HG03196 (cell line): ENCODE results near the gene ENTPD6.
"Not testable (repeated sequence)": the region's sequence is repeated elsewhere in the genome, so short reads cannot be mapped to it uniquely, and the experiment has no call there.

Experiments used
- ATAC-seq: cut with Tn5 transposase; IDR thresholded peaks from one replicate; pipeline ENCODE4 v1.9.1; 2021; ENCODE audit not compliant: unreplicated experiment

ENTPD6 gene

DNA sequence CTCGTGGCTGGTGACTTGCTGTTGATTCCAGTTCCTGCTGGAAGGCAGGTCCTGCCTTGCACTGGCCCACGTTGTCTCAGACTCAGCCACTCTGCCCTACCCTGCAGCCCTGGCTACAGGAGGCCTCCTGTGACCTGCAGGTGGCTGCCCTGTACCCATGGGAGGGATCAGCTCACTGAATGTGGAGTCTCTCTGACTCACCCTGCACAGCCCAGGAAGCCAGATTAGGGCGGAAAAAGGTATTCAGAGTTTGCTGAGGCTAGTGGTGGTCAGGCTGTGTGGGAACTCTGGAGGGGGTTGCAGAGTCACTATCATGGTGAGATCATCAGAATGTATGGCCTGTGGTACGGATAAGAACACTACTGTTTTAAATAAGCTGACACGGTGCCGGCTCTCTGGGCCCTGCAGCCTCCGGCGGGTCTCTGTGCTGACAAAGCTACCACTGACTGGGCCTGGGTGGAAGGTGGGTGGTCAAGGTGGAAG, 27.7 kb downstream of the ENTPD6 start:
- no peak for ATAC-seq

DNA sequence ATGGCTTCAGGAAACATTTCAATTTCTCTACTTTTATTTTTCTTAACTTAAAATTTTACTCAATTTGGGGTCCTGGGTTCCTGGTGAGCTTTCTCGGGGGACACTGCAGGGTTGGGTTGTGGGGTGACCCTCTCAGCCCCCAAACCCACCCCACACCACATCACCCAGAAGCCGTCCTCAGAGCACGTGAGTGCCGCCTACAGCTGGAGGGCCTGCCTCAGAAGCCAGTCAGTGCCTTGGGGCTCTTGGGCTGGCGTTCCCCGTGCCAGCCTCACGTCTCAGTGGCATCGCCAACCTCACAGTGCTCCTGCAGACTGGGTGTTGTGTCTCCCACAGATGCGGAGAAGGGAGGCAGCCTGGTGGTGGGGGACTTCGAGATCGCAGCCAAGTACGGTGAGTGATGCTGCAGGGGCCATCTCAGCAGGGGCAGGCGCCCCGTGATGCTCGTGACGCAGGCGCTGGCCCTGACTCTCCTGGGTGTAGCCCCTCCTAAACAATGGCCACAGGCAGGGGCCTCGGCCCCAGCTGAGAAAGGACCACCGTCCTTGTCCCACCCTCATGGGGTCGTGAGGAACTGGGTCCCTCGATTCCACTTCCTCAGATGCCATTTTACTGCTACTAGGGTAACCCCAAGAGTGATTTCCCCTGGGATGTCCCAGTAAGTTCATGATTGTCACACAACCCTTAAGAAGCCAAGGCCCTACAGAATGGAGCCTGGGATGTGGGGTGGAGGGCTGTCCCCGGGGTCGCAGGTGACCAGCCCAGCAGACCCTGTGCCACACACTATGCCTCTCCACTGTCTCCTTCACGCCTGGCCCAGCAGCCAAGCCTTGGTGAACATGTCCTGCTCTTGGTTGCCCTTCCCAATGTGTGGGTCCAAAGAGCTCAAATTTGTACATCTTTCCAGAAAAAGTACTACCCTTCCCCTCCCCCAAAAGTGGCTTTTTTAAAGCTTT, 28.5 kb downstream of the ENTPD6 start:
- no peak for ATAC-seq

DNA sequence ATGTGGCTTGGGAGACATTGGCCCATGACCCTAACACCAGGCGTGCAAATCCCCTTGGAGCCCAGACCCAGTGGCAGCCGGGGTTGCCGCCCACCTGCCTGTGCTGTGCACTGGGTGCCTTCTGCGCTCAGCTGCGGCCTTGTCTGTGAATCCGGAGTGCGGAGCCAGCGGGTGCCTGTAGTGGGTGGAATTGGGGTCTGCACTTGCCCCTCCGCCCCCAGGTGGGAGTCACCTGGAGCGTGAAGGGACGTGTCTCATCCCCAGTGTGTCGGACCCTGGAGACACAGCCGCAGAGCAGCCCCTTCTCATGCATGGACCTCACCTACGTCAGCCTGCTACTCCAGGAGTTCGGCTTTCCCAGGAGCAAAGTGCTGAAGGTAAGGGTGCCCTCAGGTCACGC, 29.4 kb downstream of the ENTPD6 start:
- no peak for ATAC-seq

DNA sequence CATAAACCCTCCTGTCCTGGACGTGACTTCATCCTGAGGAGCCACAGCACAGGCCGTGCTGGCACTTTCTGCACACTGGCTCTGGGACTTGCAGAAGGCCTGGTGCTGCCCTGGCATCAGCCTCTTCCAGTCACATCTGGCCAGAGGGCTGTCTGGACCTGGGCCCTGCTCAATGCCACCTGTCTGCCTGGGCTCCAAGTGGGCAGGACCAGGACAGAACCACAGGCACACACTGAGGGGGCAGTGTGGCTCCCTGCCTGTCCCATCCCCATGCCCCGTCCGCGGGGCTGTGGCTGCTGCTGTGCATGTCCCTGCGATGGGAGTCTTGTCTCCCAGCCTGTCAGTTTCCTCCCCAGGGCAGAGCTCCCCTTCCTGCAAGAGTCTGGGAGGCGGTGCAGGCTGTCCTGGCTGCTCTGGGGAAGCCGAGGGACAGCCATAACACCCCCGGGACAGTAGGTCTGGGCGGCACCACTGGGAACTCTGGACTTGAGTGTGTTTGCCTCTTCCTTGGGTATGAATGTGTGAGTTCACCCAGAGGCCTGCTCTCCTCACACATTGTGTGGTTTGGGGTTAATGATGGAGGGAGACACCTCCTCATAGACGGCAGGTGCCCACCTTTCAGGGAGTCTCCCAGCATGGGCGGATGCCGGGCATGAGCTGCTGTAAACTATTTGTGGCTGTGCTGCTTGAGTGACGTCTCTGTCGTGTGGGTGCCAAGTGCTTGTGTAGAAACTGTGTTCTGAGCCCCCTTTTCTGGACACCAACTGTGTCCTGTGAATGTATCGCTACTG, 30.3 kb downstream of the ENTPD6 start:
- ATAC-seq: no peak

DNA sequence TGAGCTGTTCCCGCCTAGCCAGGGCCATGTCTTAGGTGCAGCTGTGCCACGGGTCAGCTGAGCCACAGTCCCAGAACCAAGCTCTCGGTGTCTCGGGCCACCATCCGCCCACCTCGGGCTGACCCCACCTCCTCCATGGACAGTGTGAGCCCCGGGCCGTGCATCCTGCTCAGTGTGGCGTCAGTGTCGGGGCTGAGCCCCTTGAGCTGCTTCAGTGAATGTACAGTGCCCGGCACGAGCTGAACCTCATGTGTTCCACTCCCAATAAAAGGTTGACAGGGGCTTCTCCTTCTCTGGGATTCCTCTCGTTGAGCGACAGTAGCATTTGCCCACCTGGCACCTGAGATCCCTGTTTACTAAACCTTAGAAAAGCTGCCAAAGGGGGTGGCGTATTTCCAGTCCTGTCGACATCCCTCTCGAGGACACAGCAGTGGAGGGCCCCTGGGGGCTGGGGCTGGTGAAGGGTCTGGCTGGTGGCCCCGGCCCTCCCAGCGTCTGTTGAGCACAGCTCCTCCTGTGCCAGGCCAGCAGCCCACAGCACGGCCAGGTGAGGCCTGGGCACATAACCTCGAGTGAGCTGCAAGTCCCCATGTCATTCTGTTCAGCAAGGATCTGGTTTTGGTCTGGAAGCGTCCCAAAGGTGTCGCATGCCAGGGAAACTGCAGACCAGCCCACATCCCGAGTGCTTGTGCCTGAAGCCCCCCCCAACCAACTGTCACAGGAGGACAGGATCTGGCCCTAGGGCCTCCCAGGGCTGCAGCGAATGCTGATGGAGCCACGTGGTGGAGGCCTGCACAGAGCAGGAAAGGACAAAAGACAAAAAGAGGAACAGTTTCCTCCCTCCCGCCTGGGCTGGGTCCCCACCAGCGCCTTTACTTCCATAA, 31.2 kb downstream of the ENTPD6 start:
- no peak for ATAC-seq

DNA sequence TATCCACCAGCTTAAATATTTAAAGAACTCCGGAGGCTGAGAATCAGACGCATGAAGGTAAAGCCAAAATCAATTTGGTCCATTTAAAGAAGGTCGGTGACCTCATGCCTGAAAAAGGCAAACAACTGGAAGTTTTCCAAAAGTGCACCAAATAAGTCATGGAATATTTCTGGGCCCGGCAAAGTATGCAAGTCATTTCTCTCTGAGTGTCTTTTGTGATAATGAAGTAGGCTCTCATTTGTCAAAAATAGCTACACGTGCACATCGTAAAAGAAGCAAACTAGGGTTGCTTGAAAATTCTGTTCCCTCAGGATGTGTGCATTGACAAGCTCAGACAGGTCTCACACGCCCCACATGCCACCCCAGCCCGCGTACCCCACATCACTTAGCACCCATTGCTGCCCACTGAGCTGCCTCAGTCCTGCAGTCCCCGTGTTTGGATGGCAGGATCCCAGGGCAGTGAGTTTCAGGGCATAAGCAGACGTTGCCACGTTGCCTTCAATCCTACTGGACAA, 31.9 kb downstream of the ENTPD6 start:
- ATAC-seq: no peak

DNA sequence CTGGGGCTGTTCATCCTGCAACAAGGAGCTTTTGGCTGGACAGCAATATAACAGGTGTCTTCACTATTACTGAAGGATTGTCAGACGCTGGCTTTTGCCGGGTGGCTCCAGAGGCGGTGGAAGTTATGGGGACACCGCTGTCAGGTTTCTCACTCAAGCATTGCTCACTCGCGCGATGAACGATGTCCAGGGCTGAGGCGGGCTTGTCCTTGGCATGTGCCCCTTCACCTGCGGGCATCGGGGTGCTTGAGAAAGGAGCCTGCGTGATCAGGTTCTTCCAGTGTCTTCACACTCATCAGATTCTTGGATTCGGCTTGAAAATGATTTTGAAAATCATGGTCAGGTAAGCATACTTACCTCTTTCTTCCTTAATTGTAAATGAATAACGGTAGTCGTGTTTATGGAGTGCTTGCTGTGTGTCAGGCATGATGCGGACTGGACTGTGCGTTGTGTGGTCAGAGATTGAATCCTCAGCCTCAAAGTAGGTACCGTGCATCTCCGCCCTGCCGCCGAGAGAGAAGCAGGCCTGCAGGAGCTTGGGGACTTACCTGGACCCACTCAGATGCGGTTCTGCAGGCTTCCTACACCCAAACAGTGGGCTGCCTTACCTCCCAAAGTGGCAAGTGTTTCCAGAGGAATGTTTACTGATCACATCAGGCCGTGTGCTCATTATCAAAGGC, 34.1 kb downstream of the ENTPD6 start:
- ATAC-seq: no peak

DNA sequence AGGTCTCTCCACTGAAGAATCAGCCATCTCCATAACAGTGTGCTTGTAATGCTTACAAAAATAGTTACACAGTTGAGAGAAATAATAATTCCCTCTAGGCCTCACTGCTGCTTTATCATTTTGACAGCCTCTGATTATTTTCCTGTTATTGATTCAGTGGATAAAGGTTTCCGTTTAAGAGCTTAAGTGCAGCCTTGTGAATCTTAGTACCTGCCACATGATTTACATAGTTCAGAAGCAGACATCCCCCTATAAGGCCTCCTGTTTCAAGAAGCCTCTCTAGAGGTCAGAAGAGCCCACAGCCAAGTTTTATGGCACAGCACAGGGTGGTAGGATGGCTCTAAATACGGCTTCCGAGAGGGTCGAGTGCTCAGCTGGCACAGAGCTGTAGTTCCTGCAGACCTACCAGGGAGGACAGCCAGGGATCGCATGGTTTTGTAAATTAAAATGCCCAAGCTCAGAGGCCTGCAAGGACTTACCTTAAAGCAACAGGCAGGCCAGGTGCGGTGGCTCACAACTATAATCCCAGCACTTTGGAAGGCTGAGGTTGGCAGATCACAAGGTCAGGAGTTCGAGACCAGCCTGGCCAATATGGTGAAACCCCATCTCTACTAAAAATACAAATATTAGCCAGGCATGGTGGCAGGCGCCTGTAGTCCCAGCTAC, 34.8 kb downstream of the ENTPD6 start:
- ATAC-seq: peak; percentile 72

DNA sequence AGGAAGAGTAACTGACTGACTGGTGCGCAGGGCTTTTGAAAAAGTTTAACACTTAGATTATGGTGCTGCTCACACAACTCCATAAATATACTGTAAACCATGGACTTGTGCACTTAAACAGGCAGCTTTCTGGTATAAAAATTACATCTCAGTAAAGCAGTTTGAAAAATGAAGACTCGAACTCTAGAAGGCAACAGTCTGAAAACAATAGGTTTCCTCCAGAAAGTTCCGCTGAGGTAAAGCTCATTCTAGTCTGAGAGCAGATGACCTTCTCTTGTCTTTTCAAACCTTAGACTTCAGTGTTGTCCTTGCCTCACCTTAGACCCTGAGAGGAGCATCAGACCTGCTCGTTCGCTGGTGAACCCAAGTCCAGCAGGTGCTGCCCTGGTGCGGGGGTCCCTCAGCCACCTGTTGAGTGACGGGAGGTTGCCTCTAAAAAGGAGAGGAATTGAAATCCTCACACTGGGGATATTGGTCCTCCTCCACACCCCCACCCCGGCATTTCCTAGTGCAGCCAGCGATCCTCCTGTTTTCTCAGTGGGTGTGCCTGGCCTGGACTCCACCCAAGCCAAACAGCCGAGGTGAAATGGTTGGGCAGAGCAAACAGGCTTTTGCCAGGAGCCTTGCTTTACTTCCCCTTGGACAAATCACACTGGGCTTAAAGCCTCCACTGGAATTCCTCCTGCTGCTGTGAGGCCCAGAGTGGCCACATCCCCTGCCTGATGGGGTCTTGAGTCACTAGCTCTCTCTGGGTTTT, 37.7 kb downstream of the ENTPD6 start:
- no peak for ATAC-seq

DNA sequence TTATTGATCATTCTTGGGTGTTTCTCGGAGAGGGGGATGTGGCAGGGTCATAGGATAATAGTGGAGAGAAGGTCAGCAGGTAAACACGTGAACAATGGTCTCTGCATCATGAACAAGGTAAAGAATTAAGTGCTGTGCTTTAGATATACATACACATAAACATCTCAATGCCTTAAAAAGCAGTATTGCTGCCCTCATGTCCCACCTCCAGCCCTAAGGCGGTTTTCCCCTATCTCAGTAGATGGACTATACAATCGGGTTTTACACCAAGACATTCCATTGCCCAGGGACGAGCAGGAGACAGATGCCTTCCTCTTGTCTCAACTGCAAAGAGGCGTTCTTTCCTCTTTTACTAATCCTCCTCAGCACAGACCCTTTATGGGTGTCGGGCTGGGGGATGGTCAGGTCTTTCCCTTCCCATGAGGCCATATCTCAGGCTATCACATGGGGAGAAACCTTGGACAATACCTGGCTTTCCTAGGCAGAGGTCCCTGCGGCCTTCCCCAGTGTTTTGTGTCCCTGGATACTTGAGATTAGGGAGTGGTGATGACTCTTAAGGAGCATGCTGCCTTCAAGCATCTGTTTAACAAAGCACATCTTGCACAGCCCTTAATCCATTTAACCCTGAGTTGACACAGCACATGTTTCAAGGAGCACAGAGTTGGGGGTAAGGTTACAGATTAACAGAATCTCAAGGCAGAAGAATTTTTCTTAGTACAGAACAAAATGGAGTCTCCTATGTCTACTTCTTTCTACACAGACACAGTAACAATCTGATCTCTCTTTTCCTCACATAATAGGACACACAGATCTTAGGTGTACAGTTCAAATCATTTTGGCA, 38.7 kb downstream of the ENTPD6 start:
- ATAC-seq: not testable (repeated sequence)

DNA sequence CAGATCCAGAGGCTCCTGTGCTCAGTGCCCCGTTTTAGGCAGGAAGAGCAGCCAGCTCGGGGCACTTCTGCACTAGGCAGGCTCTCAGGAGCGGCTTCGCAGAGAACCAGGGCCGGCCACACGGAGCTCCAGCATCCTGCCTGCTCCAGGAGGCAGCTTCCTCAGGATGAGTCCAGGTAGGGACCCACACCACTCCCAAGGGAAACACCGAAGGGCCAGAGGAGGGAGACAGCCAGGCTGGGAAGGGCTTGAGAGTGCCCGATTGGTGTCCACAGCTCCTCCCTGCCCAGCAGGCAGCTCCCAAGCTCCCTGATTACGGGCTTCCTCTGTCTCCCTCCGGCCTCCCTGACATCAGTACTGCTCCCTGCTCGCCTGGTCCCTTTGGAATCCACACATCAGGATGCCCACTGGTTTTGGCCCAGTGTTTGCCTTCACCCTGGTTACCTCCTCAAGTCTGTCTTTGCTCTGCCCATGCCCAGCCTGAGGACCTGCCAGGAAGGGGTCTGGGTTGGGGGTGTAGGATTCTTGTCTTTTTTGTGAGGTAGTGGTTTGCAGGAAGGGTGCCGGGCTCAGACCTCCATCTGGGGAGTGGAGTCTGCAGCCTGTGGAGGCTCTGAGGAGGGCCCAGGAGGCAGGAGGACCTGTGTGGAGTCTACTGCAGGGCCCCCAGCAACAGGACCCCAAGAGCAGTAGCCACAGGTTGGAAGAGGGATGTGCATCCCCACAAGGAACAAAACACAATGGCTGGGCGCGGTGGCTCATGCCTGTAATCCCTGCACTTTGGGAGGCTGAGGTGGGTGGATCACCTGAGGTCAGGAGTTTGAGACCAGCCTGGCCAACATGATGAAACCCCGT, 41.2 kb downstream of the ENTPD6 start:
- ATAC-seq: no peak

DNA sequence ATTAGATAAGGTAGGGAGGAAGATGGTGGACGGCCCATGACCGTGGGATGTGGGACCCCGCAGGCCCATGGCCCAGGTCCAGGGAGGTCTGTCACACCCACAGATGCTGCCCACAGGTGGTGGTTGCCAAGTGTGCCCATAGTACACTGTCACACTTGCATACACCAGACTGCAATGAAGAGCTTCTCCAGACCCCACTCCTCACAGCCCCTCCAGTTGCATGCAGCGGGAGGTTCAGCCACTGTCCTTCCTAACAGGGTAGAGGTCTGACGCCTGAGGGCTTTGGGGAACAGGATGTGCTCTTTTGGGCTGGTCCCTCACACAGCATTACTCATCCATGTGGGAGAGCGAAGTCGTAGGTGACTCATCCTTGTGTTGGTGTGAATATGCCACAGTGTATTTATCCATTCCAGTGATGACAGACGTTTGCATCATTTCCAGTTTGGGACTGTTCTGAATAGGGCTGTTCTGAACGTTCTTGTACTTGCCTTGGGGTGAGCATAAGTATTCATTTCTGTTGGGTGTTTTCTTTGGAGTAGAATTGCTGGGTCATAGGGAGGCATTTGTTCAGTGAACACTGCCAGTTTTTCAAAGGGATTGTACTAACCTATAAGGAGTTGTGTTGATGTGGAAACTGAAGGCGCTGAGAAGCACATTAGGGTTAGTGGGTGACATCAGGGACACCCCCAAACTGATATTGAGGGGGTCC, 42.3 kb downstream of the ENTPD6 start:
- no peak for ATAC-seq

DNA sequence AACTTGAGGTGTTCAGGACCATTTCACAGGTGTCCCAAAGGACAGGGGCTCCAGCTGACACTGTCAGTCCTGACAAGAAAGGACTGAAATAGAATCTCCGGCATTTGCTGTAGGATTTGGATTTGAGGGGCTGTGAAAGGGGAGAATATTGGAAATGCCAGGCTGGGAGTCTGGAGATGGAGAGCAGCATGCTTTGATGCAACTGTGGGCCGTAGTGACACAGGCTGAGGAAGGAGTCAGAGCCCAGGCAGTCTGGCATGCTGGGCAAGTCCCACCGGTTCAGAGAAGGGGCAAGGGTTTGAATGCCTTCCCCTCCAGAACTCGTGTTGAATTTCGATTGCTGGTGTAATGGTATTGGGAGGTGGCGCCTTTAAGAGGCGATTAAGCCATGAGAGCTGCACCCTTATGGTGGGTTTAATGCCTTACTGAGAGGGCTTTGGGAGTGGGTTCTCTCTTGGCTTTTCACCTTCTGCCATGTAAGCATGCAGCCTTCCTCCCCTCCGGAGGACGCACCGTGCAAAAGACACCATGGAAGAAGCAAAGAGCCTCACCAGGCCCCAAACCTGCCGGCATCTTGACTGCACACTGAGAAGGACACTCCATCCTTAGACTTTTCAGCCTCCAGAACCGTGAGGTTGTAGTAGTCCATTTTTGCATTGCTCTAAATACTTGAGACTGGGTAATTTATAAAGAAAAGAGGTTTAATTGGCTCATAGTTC, 43.0 kb downstream of the ENTPD6 start:
- no peak for ATAC-seq

DNA sequence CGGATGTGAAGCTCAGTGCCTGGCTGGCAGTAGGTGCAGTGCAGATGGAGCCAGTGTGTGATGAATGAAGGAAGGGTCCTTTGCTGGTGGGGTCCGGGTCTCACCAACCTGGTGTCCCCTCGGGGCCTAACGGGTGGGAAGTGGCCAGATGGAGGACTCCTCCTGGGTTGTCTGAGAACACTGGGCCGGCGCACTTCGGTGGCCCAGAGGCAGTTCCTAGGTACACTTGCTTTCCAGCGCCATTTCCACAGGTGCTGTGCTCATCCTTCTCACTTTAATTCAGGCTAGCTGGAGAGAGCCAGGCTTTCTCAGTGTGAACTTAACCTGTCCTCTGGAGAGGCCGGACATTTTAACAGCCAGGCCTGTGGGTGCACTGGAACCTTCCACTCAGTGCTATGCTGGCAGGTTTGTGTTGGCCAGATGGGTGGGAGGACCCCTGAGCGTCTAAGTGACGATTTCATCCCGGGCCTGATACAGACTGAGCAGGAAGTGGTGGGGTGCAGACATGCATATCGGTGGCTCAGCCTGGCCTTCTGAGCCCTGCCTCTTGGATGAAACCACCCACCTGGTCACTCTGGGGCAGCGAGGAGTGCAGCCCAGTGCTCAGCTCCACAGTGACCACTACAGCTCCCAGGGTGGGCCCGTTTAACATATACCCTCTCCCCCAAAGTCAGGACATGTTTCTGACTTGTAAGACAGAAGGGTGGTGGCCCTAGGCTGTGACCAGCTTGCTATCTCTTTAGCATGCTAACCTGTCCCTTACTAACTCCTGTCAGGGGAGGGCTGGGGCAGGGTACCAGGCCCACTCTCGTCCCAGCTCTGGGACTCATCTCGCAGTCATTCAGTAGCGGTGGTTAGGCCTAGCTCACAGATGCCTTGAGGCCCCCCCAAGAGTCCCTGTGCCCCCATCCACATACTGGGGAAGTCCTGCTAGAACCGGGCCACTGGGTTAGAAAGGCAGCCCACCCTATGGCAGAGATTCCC, 44.2 kb downstream of the ENTPD6 start:
- peak; percentile 44 for ATAC-seq
